DND-41 (cell line): ENCODE results near the gene PLCG1.

ENCODE experiments used
- ATAC-seq: fragments of 200-7000 bp; cut with Tn5 transposase; 3 replicates; pipeline ENCODE4 v1.9.1; 2021; ENCODE audit warnings: low read depth; ENCODE audit not compliant: insufficient read depth
- DNase-seq: peaks from one replicate; pipeline ENCODE4 v3.0.0-alpha.2; 2020
- H2AFZ ChIP-seq: 2 replicates; pipeline ENCODE4 v1.6.0; 2012; ENCODE audit warnings: low read depth, low read length
- H3K27ac ChIP-seq: 2 replicates; pipeline ENCODE4 v1.5.1; 2012; ENCODE audit warnings: low read length, inconsistent platforms
- H3K27me3 ChIP-seq: fragments of 200-600 bp; sonication (generic); 2 replicates; pipeline ENCODE4 v1.6.0; 2012; ENCODE audit warnings: low read length, mild to moderate bottlenecking, inconsistent platforms; ENCODE audit not compliant: insufficient read depth, poor library complexity
- H3K36me3 ChIP-seq: 2 replicates; pipeline ENCODE4 v1.5.1; 2012; ENCODE audit warnings: low read length, inconsistent platforms; ENCODE audit not compliant: insufficient read depth
- H3K4me1 ChIP-seq: 2 replicates; pipeline ENCODE4 v1.5.1; 2012; ENCODE audit warnings: mild to moderate bottlenecking, low read length; ENCODE audit not compliant: insufficient read depth
- H3K4me2 ChIP-seq: 2 replicates; pipeline ENCODE4 v1.6.0; 2012; ENCODE audit warnings: mild to moderate bottlenecking, moderate library complexity, low read length, inconsistent platforms; ENCODE audit not compliant: insufficient read depth
- H3K4me3 ChIP-seq, 2 experiments: fragments of 200-600 bp in 1 of 2; shearing (Covaris generic) in 1 of 2; 2 replicates each; pipeline ENCODE4 v1.5.1; 2012 to 2016; ENCODE audit warnings: inconsistent platforms in 2 of 2, low read length in 2 of 2, mild to moderate bottlenecking in 2 of 2, low read depth in 1 of 2, moderate library complexity in 1 of 2
- H3K79me2 ChIP-seq: 2 replicates; pipeline ENCODE4 v1.6.0; 2012; ENCODE audit warnings: low read length, inconsistent platforms; ENCODE audit not compliant: insufficient read depth
- H3K9ac ChIP-seq: 2 replicates; pipeline ENCODE4 v1.6.0; 2012; ENCODE audit warnings: low read depth, mild to moderate bottlenecking, inconsistent platforms, low read length, moderate library complexity
- H3K9me3 ChIP-seq: 2 replicates; pipeline ENCODE4 v1.5.1; 2012; ENCODE audit warnings: low read length, moderate library complexity, mild to moderate bottlenecking, inconsistent platforms; ENCODE audit not compliant: insufficient read depth, severe bottlenecking
- H4K20me1 ChIP-seq: 2 replicates; pipeline ENCODE4 v1.6.0; 2012; ENCODE audit warnings: low read length; ENCODE audit not compliant: insufficient read depth
- CTCF ChIP-seq: IDR thresholded peaks from 2 replicates; pipeline ENCODE4 v1.5.1; 2012; ENCODE audit warnings: borderline replicate concordance, low read length, moderate library complexity, mild to moderate bottlenecking; ENCODE audit not compliant: poor library complexity, severe bottlenecking; ENCODE audit errors: extremely low read depth
- EZH2 ChIP-seq: IDR thresholded peaks from 3 replicates; pipeline ENCODE4 v1.6.1; 2012; ENCODE audit warnings: borderline replicate concordance, low read depth, mild to moderate bottlenecking, moderate library complexity, low read length, inconsistent platforms; ENCODE audit not compliant: severe bottlenecking

The PLCG1 gene

DNA sequence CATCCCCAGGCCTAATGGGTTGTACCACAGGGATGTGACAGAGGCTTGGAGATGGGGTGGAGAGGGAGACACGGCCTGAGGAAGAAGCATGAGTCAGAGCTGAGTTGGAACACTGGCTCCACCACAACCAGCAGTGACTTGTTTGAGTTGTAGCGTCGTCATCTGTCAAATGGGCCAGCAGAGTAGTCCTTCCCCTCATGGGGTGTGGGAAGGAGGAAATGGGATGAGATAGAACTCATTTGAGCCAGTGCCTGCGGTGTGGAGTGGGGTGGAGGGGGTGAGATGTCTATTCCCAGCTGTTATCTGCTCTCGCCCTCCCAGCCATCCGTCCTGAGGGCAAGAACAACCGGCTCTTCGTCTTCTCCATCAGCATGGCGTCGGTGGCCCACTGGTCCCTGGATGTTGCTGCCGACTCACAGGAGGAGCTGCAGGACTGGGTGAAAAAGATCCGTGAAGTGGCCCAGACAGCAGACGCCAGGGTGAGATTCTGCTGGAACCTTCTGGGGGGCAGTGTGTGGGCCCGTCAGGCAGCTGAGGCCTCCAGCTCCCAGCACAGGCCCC lies 32.5 kb downstream of the PLCG1 start:
- H3K9ac ChIP-seq, result no peak overlapping the region
- no peaks in the 10 kb centered on the region for H3K27me3 ChIP-seq
- no peaks in the 10 kb centered on the region for H3K4me1 ChIP-seq
- peaks cover 84% of the 10 kb centered on the region for H4K20me1 ChIP-seq
- no peaks in the 10 kb centered on the region; the same call in 1 of the 2 replicates for H3K79me2 ChIP-seq
- H3K4me3 ChIP-seq, result no peak overlapping the region
- TF ChIP-seq CTCF, result no peak
- TF ChIP-seq EZH2, result no peak
- no peak overlapping the region for H2AFZ ChIP-seq
- no peak for ATAC-seq
- DNase-seq, result no peak
- H3K4me2 ChIP-seq, result no peak overlapping the region
- no peak overlapping the region for H3K27ac ChIP-seq
- peaks cover 99% of the 10 kb centered on the region for H3K36me3 ChIP-seq
- no peaks in the 10 kb centered on the region for H3K9me3 ChIP-seq

- no peaks in the 10 kb centered on the region; the same call in 1 of the 2 replicates for H3K79me2 ChIP-seq
- no peak overlapping the region for H3K4me3 ChIP-seq
- no peak overlapping the region for H3K9ac ChIP-seq
- DNase-seq (no peak), ATAC-seq (no peak)
- no peak overlapping the region for H3K4me2 ChIP-seq
- H2AFZ ChIP-seq, result no peak overlapping the region
- H3K27me3 ChIP-seq, result no peaks in the 10 kb centered on the region
- peaks cover 99% of the 10 kb centered on the region for H3K36me3 ChIP-seq
- H3K4me1 ChIP-seq, result no peaks in the 10 kb centered on the region
- TF ChIP-seq CTCF (no peak), EZH2 (no peak)
- peaks cover 77% of the 10 kb centered on the region for H4K20me1 ChIP-seq
- no peak overlapping the region for H3K27ac ChIP-seq
- no peaks in the 10 kb centered on the region for H3K9me3 ChIP-seq
These were observed 33.2 kb downstream of the PLCG1 start for GRCh38 chr20:41170386-41171105.

DNA sequence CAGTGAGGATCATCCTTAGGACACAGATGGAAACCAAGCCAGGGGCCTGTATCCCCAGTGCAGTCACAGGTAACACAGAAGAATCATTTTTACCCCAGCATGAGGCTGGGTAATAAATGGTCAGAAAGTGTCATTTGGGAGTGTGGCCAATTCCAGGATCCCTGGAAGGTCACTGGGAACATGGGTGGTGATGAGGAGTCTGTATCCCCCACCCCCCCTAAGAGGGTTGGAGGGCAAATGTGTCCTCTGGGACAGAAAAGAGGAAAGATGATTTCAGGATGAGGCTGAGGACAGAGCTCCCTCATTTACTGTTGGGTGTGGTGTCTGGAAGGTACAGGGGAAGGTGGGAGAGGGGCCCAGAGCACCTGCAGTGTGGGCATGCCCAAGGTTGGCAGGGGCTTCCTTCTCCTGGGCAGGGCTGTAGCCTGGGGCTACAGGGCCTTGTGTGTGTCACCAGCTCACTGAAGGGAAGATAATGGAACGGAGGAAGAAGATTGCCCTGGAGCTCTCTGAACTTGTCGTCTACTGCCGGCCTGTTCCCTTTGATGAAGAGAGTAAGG lies 34.5 kb downstream of the PLCG1 start:
- DNase-seq, result no peak
- Histone ChIP-seq H3K27ac (no peak overlapping the region), H3K36me3 (peaks cover 99% of the 10 kb centered on the region)

More for the DNA sequence above, 34.5 kb downstream of the PLCG1 start:
- Histone ChIP-seq H3K4me2 (no peak overlapping the region), H4K20me1 (peaks cover 70% of the 10 kb centered on the region), H2AFZ (no peak overlapping the region), H3K4me1 (no peaks in the 10 kb centered on the region), H3K4me3 (no peak overlapping the region), H3K27me3 (no peaks in the 10 kb centered on the region), H3K9me3 (no peaks in the 10 kb centered on the region), H3K9ac (no peak overlapping the region), H3K79me2 (no peaks in the 10 kb centered on the region; the same call in 1 of the 2 replicates)
- no peak for TF ChIP-seq EZH2
- TF ChIP-seq CTCF, result no peak
- ATAC-seq, result no peak
